K562 (cell line): ENCODE measurements around the gene MAP1LC3B2. TPM values are rescaled to one million over a fixed set of nuclear protein-coding genes. Genes with fewer than 3 reads are reported as not detected.

Experiments
- ATAC-seq: fragments of 200-7000 bp; cut with Tn5 transposase; 3 replicates; pipeline ENCODE4 v1.9.1; 2020; ENCODE audit warnings: moderate library complexity
- BruUV-seq: library from RNA; stranded (reverse); fragments of 400-500 nt; replicated peaks from 2 replicates; lab custom pipeline; 2021; lab: Mats Ljungman, UMichigan
- CTCF ChIA-PET: fragments of 300-600 bp; formaldehyde crosslinking; extraction: SDS; loops from one replicate; lab custom pipeline; 2021; ENCODE audit warnings: low intra/inter-chr PET ratio; lab: Yijun Ruan, JAX
- POLR2A ChIA-PET: fragments of 300-600, 350-650 bp; sonication (Branson Sonifier 250); formaldehyde crosslinking; extraction: SDS; loops from one replicate; lab custom pipeline; 2021; ENCODE audit warnings: antibody characterized with exemption, inconsistent platforms; lab: Yijun Ruan, JAX
- DNase-seq, 4 experiments: peaks; one replicate each; pipeline versions ENCODE4 v3.0.0 to v3.0.0-alpha.2; 2011 to 2018; ENCODE audit warnings: low spot score in 3 of 4, mixed read lengths in 3 of 4; ENCODE audit errors: extremely low read depth in 1 of 4
- FAIRE-seq: peaks from 2 replicates; lab custom pipeline; 2011; peaks lifted over from hg19 to GRCh38; lab: Jason Lieb, UNC
- H2AFZ ChIP-seq: 2 replicates; pipeline ENCODE4 v1.6.0; 2011; ENCODE audit warnings: low read depth, low read length, control low read depth, inconsistent platforms
- H3K27ac ChIP-seq: fragments of 200-600 bp; 3 replicates; pipeline ENCODE4 v1.8.0; 2011; ENCODE audit warnings: low read depth, mild to moderate bottlenecking, control low read depth, inconsistent platforms, low read length, moderate library complexity, mixed read lengths; ENCODE audit errors: extremely low read depth
- H3K27me3 ChIP-seq, 2 experiments: fragments of 300-600 bp in 1 of 2; 2 replicates in 1 of 2; 3 replicates in 1 of 2; pipeline versions ENCODE4 v1.6.0 to v1.8.0; 2011; ENCODE audit warnings: inconsistent platforms in 2 of 2, low read length in 2 of 2, mild to moderate bottlenecking in 1 of 2, mixed read lengths in 1 of 2, moderate library complexity in 1 of 2; ENCODE audit not compliant: control insufficient read depth in 2 of 2, insufficient read depth in 2 of 2
- H3K36me3 ChIP-seq: fragments of 300-600 bp; 3 replicates; pipeline ENCODE4 v1.8.0; 2011; ENCODE audit warnings: mild to moderate bottlenecking, low read length, inconsistent platforms; ENCODE audit not compliant: control insufficient read depth, insufficient read depth
- H3K4me1 ChIP-seq, 2 experiments: fragments of 200-600 bp in 1 of 2; replicated peaks in 1 of 2; 2 replicates in 1 of 2; 3 replicates in 1 of 2; pipeline versions ENCODE4 v1.5.1 to v1.8.0; 2011; ENCODE audit warnings: inconsistent platforms in 2 of 2, low read length in 2 of 2, mild to moderate bottlenecking in 1 of 2, mixed read lengths in 1 of 2, moderate library complexity in 1 of 2; ENCODE audit not compliant: control insufficient read depth in 2 of 2, insufficient read depth in 2 of 2
- H3K4me2 ChIP-seq: 2 replicates; pipeline ENCODE4 v1.6.1; 2011; ENCODE audit warnings: low read length, control low read depth, inconsistent platforms, mixed read lengths; ENCODE audit not compliant: insufficient read depth
- H3K4me3 ChIP-seq: fragments of 200-600 bp; sonication (generic), shearing (Covaris generic); 2 replicates; pipeline ENCODE4 v1.5.1; 2016; ENCODE audit warnings: control low read depth, inconsistent platforms
- H3K79me2 ChIP-seq: fragments of 200-600 bp; 3 replicates; pipeline ENCODE4 v1.8.0; 2011; ENCODE audit warnings: low read length, inconsistent platforms; ENCODE audit not compliant: control insufficient read depth, insufficient read depth
- H3K9ac ChIP-seq, 2 experiments: 2 replicates each; pipeline versions ENCODE4 v1.6.0 to v1.6.1; 2011; ENCODE audit warnings: low read depth in 2 of 2, low read length in 2 of 2, control low read depth in 1 of 2, inconsistent platforms in 1 of 2, mild to moderate bottlenecking in 1 of 2, mixed read lengths in 1 of 2; ENCODE audit not compliant: insufficient read depth in 1 of 2
- H3K9me1 ChIP-seq: one replicate; pipeline ENCODE4 v1.6.0; 2011; ENCODE audit warnings: inconsistent platforms, mild to moderate bottlenecking, low read length, moderate library complexity; ENCODE audit not compliant: control insufficient read depth, insufficient read depth
- H3K9me3 ChIP-seq: replicated peaks from 2 replicates; pipeline ENCODE4 v1.5.1; 2011; ENCODE audit warnings: low read depth, low read length, inconsistent platforms; ENCODE audit not compliant: control insufficient read depth, insufficient read depth
- H4K20me1 ChIP-seq: replicated peaks from 2 replicates; pipeline ENCODE4 v1.6.1; 2011; ENCODE audit warnings: low read length, inconsistent platforms, mixed read lengths; ENCODE audit not compliant: control insufficient read depth, insufficient read depth
- BRD4 ChIP-seq: fragments of 200-600 bp; sonication (generic); IDR thresholded peaks from 2 replicates; pipeline ENCODE4 v1.6.1; 2017; ENCODE audit warnings: inconsistent platforms
- CXXC5 ChIP-seq: fragments of 250-450 bp; sonication (Bioruptor Pico); IDR thresholded peaks from 2 replicates; pipeline ENCODE4 v1.8.0; 2022; ENCODE audit warnings: inconsistent platforms, mild to moderate bottlenecking, moderate library complexity
- E2F3 ChIP-seq: fragments of 250-450 bp; sonication (Bioruptor Pico); IDR thresholded peaks from 2 replicates; pipeline ENCODE4 v1.4.0; 2020; ENCODE audit warnings: mild to moderate bottlenecking
- MEIS2 ChIP-seq: fragments of 450-650 bp; IDR thresholded peaks from 2 replicates; pipeline ENCODE4 v1.6.1; 2014; ENCODE audit warnings: mild to moderate bottlenecking; ENCODE audit not compliant: partially characterized antibody
- MYBL2 ChIP-seq, 2 experiments: fragments of 450-650 bp in 1 of 2; sonication (generic) in 1 of 2; formaldehyde crosslinking in 1 of 2; IDR thresholded peaks; 2 replicates each; pipeline versions ENCODE4 v1.6.1 to v1.8.1; 2017 to 2022; ENCODE audit warnings: borderline replicate concordance in 1 of 2, inconsistent platforms in 1 of 2, low read depth in 1 of 2, mild to moderate bottlenecking in 1 of 2, missing genetic modification reagents in 1 of 2, moderate library complexity in 1 of 2
- SETDB1 ChIP-seq: IDR thresholded peaks from one replicate; pipeline ENCODE4 v1.6.1; 2012; ENCODE audit warnings: low read length, control low read depth, inconsistent platforms
- ZNF324 ChIP-seq: fragments of 250-450 bp; sonication (Bioruptor Pico); IDR thresholded peaks from 2 replicates; pipeline ENCODE4 v1.4.0; 2020; ENCODE audit warnings: mild to moderate bottlenecking
- WGBS: fragments of 100-300 bp; shearing (Covaris generic); methylation state at CpG from one replicate; pipeline ENCODE4 v1.1.6; 2016; ENCODE audit warnings: low coverage, mixed read lengths; ENCODE audit not compliant: insufficient coverage; ENCODE audit errors: missing lambda C conversion rate; 5-methylcytosine and 5-hydroxymethylcytosine counted together
- in situ Hi-C: fragments of 300-500 bp; cut with MboI; formaldehyde crosslinking; loops from 4 replicates; pipeline ENCODE4 v1.15.0; 2018; ENCODE audit warnings: inconsistent platforms, mixed read lengths
- intact Hi-C: fragments of 100-400 bp; cut with micrococcal nuclease; formaldehyde crosslinking; loops from 2 replicates; pipeline ENCODE4 v1.14.2; 2022
- polyA plus RNA-seq, 8 experiments: library from polyadenylated mRNA; depleted of rRNA in 4 of 8; stranded (reverse) in 5 of 8; unstranded in 3 of 8; fragments of >200 nt; fragmentation: Nextera tagmentation in 2 of 8; fragmentation: Illumina TruSeq in 1 of 8; extraction: Ambion mirVana in 2 of 8; extraction: Trizol in 1 of 8; gene quantifications; 2 replicates each; pipeline versions ENCODE4 v1.2.1 to v1.2.3, GENCODE V29; 2011 to 2014; ENCODE audit warnings: inconsistent platforms in 1 of 8, missing spikeins in 1 of 8
- total RNA-seq, 7 experiments: library from RNA; depleted of rRNA in 6 of 7; stranded (reverse); fragments of >200 nt in 6 of 7; fragmentation: Illumina TruSeq in 2 of 7; extraction: Trizol in 2 of 7; gene quantifications; 2 replicates each; pipeline versions ENCODE4 v1.2.1 to v1.2.3, GENCODE V29; 2011 to 2021; ENCODE audit warnings: low replicate concordance in 1 of 7
- TF ChIP-seq, protein P1 (sequence below): sonication (generic); formaldehyde crosslinking; IDR thresholded peaks from 2 replicates; pipeline ENCODE4 v1.8.0; 2022; ENCODE audit warnings: mild to moderate bottlenecking, missing genetic modification reagents

Gene MAP1LC3B2
- total and polyA plus RNA-seq, 9 of the 15 experiments (the other 6 are each of a cell fraction or from before 2014, with no cell fraction given) = 0.53 to 2.8 (median 0.76) TPM; not detected in 2

DNA sequence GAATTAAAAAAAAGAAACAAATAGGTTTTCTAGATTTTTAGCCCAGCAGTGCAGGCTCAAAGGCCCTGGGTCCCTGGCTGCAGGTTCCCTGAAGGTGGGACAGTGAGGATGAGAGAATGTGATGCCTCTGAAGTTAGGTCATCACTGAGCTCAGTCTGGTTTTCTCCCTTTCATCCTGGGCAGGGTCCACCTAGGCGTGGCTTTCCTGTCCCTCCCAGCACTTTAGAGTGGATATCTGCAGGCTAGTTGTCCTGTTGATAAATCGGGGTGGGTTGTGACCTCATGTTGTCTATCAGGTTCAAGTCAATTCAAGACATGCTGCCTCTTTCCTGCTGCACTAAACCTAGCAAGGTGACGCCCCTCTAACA is 60.9 kb downstream of the MAP1LC3B2 start:
- peak; percentile 57 for ATAC-seq
- Histone ChIP-seq H3K79me2 (no peaks in the 10 kb centered on the region), H3K4me2 (no peak overlapping the region), H4K20me1 (no peaks in the 10 kb centered on the region), H3K36me3 (no peaks in the 10 kb centered on the region), H3K4me3 (no peak overlapping the region), H3K27me3 (peaks cover 0 to 6% of the 10 kb centered on the region in 2 experiments; a peak in 3 of 5 replicates), H3K9me3 (peaks cover 2% of the 10 kb centered on the region), H3K9me1 (no peaks in the 10 kb centered on the region), H3K9ac (no peak overlapping the region), H2AFZ (no peak overlapping the region), H3K4me1 (no peaks in the 10 kb centered on the region; a peak in 1 of 5 replicates), H3K27ac (no peak overlapping the region)
- peak in 1 of 4 experiments; percentile 24 for DNase-seq
- FAIRE-seq = no peak
- CTCF ChIA-PET = no interaction called here
- in situ Hi-C loops = no loop called here
- BruUV-seq = no TSS peak
- 3% methylated on average over 3 of the region's 3 CpGs for WGBS
- intact Hi-C loops = no loop called here
- TF ChIP-seq, protein P1, sequence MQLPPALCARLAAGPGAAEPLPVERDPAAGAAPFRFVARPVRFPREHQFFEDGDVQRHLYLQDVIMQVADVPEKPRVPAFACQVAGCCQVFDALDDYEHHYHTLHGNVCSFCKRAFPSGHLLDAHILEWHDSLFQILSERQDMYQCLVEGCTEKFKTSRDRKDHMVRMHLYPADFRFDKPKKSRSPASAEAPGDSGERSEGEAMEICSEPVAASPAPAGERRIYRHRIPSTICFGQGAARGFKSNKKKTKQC (CRISPR knock-in tag) = no peak
- TF ChIP-seq MEIS2 (peak; percentile 37), CXXC5 (CRISPR knock-in tag) (no peak), BRD4 (no peak), MYBL2 (IDR thresholded peaks at IDR 0.05; ENCODE audit: low read depth) (no peak), MYBL2 (CRISPR knock-in tag; IDR thresholded peaks at IDR 0.05; ENCODE audit: borderline replicate concordance) (no peak), SETDB1 (no peak), ZNF324 (CRISPR knock-in tag) (no peak), E2F3 (no peak)
- POLR2A ChIA-PET = interaction anchor here (0.7 to 0.8 kb wide), 2 partner anchors 9 to 559 kb away, joined by 3 to 4 read pairs; no protein-coding TSS in a partner anchor
